Measurements from ENCODE around the gene SLC16A12.

SLC16A12 gene

DNA sequence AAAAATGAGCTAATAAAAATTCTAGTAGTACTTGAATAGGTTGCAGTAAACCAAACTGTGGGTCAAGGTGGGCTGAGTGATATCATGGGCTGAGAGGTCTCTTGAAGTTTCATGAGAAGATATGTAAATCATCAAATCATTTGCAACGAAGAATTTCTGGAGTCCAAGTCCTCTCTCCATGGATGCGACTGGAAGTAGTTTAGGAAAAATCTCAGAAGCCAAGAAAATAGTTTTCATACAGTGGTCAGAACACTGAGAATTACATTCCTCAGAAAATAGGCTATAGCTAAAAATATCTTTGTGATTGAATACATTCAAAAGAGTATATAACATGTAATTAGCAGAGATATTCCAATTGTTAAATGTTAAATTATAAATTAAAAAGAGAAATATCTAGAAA, 146.6 kb downstream of the SLC16A12 start:
- no peak for DNase-seq

DNA sequence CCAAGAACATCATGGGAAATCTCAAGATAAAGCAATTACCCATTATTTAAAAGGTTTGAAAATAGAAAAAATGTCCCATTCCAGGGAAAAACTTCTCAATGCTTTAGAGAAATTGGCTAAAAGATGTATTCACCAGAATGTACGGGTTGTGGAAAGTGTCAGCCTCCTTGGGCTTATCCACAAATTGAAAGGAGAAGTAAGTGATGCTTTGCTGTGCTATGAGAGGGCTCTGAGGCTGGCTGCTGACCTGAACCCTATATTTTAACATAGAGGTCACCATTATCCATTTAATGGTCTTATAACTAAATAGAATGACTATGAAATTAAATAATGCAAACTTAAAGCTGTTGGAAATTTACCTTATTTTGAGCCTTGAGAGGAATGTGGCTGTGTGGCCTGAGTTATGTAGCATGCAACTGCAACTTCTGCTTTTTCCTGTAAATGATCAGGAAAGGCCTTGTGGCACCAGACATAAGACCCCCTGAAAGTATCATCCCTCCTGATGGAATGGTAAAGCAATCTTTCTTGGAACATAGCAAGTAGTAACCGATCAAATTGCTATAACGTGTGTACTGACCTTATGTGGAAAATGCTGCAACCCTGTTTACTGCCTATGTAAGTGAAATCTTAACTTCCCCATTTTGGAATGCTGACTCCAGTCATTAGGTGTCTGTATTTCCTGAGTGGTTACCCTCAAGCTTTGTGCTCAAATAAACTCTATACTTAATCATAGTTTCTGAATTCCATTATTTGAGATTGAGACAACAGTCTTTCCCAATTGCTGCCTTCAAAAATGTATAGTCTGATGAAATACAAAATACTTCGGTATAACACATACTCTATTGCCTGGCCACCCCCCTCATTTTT, 150.7 kb downstream of the SLC16A12 start:
- no peak for DNase-seq

DNA sequence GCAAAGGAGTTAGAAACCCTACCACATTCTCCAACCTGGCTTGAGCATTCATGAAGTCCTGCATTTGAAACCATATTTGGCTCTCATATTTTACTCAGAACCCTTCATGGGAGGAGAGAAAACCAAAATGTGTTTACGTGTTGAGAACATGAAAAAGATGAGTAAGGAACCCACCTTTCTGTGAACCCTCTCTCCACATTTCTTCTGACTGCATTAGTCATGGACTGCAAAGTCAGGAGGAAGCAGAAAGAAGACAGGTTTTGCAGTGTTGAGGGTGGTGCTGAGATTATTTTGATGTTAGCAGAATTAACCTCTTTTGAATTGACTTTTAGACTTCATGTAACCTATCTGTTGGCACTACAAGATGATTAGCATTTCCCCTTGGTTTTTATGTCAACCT, 152.6 kb downstream of the SLC16A12 start:
- no peak for DNase-seq

Measured in NCI-H748 treated with DMSO at 0.1 percent for 48 hours (cell line).